Adipose tissue (tissue), 3 donors: Measurements from ENCODE around the gene DAB1. TPM values are rescaled to one million over a fixed set of nuclear protein-coding genes. Genes with fewer than 3 reads are reported as not detected.

Experiments used
- H3K27ac ChIP-seq: one replicate; pipeline ENCODE4 v1.5.1; 2013; ENCODE audit warnings: low read depth, low read length
- WGBS, 3 donors: extraction: QIAGEN DNeasy Blood & Tissue Kit; methylation state at CpG; one replicate each; pipeline ENCODE4 v1.1.7; 2013; 5-methylcytosine and 5-hydroxymethylcytosine counted together
- polyA plus RNA-seq, 3 donors: library from polyadenylated mRNA; stranded (reverse); fragments of 200-250 nt; gene quantifications; one replicate each; pipeline ENCODE4 v1.2.3, GENCODE V29; 2013
- donor health status: healthy with polysubstance abuse.
- donor health status: Bipolar disorder and iron deficiency.
- donor health status: healthy.

DAB1 gene
- polyA plus RNA-seq, 3 donors = 0.11 to 0.25 (median 0.15) TPM

- no peak overlapping the region for H3K27ac ChIP-seq
- 58 to 97% (median 93%) methylated on average over 1 of the region's 1 CpG for WGBS, 3 donors
Observed at GRCh38 chr1:57164584-57164983, 259.3 kb downstream of the DAB1 start.

GRCh38 chr1:57163789-57164188, 260.1 kb downstream of the DAB1 start:
- 43 to 92% (median 75%) methylated on average over 1 of the region's 1 CpG for WGBS, 3 donors
- H3K27ac ChIP-seq = no peak overlapping the region

DNA sequence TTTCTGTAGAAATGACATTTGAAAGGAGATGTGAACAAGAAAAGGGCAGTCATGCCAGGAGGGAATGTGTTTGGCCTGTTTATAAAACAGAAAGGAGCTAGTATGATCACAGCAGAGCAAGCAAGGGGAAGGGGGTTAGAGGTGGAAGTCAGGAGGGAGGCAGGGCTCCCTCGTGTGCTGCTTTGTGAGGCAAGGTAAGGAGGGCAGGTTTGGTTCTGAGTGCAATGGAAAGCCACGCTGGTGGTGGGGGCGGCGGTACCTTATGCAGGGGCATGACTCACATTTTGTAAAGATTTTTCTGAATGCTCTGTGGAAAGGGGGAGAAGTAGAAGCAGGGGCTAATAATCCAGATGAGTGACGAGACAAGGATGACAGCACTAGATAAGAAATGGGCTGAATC, 260.5 kb downstream of the DAB1 start:
- WGBS, 3 donors = 55 to 65% (median 61%) methylated on average over 5 of the region's 5 CpGs
- no peak overlapping the region for H3K27ac ChIP-seq

DNA sequence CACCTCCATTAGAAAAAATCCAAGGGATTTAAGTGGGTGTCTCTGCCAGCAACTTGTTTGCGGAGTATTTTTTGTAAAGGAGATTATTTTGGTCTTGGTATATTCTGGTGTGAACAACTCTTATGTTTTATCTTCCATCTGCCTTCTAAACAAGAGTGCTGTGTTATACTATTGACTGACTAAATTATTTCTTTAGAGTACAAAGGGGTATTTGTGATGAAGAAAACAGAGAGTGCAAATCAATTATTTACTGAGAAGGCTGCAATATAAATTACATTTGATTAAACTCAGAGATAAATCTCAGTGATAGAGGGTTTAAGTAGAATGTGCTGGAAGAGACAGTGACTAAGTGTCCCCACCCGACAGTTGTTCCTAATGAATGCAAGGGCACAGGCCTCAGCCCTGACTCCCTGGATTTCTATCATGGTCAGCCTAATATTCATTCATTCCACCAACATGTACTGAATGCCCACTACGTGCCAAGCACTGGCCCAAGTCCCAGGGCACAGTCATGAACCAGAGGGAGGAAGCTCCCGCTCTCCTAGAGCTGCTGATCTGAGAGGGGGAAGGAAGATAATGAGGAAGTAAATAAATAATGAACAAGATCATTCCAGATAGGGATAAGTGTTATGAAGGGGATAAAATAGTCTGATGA, 261.1 kb downstream of the DAB1 start:
- WGBS, 3 donors = 65 to 74% (median 70%) methylated on average over 4 of the region's 4 CpGs

DNA sequence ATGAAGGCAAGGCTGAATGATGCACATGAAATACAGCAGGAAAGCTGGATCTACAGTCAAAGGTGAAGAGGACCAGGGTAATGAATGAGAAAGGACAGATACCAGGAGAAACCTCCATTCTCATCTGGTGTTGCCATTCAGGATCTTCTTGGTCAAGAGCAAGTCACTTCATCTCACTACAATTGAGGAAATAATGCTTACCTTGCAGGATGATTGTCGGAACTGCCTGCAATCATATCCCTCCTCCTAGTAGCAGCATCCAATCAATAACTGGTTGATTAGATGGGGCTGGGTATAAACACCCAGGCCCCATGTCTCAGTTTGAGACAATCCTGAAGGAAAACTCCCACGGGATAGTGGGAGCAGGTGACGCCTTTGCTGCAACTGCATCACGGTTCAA, 263.3 kb downstream of the DAB1 start:
- WGBS, 3 donors = 88 to 92% (median 91%) methylated on average over 4 of the region's 4 CpGs

More for the DNA sequence above, 261.1 kb downstream of the DAB1 start:
- H3K27ac ChIP-seq = no peak overlapping the region

GRCh38 chr1:57158604-57158998, 265.3 kb downstream of the DAB1 start:
- 47 to 73% (median 70%) methylated on average over 1 of the region's 1 CpG for WGBS, 3 donors
- H3K27ac ChIP-seq = no peak overlapping the region

More for the DNA sequence above, 263.3 kb downstream of the DAB1 start:
- no peak overlapping the region for H3K27ac ChIP-seq

GRCh38 chr1:57157818-57158603, 265.8 kb downstream of the DAB1 start:
- WGBS, 3 donors = 61 to 73% (median 67%) methylated on average over 8 of the region's 8 CpGs
- H3K27ac ChIP-seq = no peak overlapping the region

- 52 to 65% (median 55%) methylated on average over 3 of the region's 3 CpGs for WGBS, 3 donors
Observed at GRCh38 chr1:57156907-57157306, 267.0 kb downstream of the DAB1 start.

DNA sequence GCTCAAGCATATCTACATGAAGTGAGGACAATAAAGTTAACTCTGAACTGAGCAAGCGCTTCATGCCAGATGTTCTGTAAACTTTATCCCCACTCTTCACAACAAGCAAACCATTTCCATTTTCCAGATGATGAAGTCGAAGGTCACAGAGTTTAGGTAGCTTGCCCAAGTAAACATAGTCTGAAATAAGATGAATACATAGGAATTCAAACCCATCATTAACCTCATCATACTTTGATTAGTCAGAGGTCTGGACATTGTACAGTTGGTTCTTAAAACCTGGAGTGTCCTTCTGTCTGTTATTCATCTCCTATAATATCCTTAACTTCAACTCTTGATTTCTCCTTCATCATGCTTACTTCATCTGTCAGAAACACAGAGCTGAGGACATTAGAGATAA, 277.8 kb downstream of the DAB1 start:
- WGBS, 3 donors = 81 to 92% (median 88%) methylated on average over 2 of the region's 2 CpGs
- no peak overlapping the region for H3K27ac ChIP-seq

More at GRCh38 chr1:57156907-57157306, 267.0 kb downstream of the DAB1 start:
- H3K27ac ChIP-seq = no peak overlapping the region

DNA sequence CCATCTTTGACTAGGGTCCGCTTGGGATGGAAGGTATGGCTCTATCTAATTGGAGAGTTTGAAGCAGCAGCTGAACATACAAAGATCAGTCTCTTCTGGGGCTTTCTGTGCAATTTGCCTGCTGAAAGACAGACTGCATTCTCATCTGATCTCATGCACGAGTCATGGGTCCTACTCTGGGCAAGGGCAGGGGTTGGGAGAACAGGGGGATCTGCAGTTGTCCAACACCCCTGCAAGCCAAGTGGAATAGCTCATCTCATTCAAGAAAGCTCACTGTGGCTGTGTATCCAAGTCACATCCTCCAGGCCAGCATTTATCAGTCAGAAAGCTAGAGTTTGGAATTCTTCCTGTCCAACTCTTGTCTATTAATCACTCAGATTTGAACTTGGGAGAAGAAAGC, 280.9 kb downstream of the DAB1 start:
- 77 to 80% (median 80%) methylated on average over 2 of the region's 2 CpGs for WGBS, 3 donors

GRCh38 chr1:57142169-57142568, 281.7 kb downstream of the DAB1 start:
- 80 to 88% (median 85%) methylated on average over 2 of the region's 2 CpGs for WGBS, 3 donors
- H3K27ac ChIP-seq = no peak overlapping the region

More for the DNA sequence above, 280.9 kb downstream of the DAB1 start:
- no peak overlapping the region for H3K27ac ChIP-seq

GRCh38 chr1:57138432-57139078, 285.3 kb downstream of the DAB1 start:
- 62 to 86% (median 79%) methylated on average over 2 of the region's 2 CpGs for WGBS, 3 donors
- H3K27ac ChIP-seq = no peak overlapping the region

- 66 to 79% (median 69%) methylated on average over 2 of the region's 2 CpGs for WGBS, 3 donors
- H3K27ac ChIP-seq = no peak overlapping the region
Observed at GRCh38 chr1:57137980-57138379, 285.9 kb downstream of the DAB1 start.

DNA sequence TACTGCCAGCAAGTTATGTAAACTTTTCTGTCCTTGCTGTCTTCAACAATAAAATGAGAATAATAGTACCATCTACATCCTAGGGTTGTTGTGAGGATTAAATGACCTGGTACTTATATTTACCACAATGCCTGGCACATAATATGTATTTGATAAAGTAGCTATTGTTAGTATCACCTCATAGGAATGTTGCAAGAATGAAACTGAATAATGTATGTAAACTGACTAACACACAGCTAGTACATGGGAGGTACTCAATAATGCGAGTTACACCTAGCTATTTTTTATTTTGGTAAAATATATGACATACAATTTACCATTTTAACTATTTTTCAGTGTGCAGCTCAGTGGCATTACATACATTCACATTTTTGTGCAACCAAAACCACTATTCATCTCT, 289.1 kb downstream of the DAB1 start:
- WGBS, 3 donors = 90 to 97% (median 91%) methylated on average over 1 of the region's 1 CpG
- no peak overlapping the region for H3K27ac ChIP-seq

- H3K27ac ChIP-seq = no peak overlapping the region
- 49 to 61% (median 56%) methylated on average over 1 of the region's 1 CpG for WGBS, 3 donors
Observed at GRCh38 chr1:57133686-57134085, 290.2 kb downstream of the DAB1 start.

DNA sequence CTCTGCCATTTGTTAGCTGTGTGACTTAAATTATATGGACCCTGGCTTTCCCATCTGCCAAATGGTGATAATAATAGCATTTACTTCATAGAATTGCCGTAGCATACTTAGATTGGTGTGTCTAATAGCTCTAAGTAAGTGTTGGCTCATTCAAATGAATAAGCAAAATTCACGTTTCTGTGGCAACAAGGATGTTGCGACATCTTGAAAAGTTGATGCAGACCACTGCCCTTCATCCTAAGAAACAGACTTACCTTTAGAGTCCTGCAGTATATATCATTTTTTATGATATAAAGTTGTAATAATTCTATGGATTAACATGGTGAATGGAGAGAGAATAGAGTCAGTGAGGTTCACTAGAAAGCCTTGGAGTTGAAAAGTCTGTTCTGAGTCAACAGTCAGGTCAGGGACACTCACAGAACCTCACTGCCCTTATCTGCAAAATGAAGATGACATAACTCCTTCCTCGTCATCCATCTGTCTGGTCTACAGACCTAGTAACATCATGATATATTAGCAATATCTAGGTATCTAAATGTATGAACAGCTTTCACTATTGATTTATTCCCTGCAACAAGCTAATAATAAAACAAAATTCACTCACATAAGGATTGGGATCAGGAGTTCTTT, 290.8 kb downstream of the DAB1 start:
- no peak overlapping the region for H3K27ac ChIP-seq
- WGBS, 3 donors = 67 to 78% (median 71%) methylated on average over 4 of the region's 4 CpGs

DNA sequence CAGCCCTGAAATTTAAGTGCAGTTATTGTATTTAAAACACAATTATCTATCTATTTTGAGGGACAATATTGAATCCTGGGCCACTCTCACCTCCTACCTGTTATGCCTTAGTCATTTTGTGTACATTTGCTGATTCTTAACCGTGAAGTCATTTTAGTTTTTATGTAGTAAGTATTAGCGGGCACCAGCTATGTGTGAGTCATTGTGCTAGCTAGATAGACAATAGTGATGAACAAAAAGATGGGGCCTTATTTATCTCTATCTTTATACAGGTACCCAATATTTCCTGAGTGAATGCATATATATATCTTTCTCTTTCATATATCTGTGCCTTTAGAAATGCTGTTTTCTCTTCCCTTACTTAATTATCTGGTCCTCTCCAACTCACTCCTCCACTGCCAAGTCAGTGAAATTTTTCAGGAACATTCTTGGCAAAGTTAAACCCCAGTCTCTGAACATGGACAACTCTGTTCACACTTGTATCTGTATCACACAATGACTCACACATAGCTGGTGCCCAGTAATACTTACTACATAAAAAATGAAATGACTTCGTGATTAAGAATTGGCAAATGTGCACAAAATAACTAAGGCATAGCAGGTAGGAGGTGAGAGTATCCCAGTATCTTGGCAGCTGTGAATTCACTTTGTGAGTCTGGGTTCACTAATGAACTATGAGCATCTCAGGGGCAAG, 292.0 kb downstream of the DAB1 start:
- H3K27ac ChIP-seq = no peak overlapping the region
- 70 to 75% (median 74%) methylated on average over 3 of the region's 3 CpGs for WGBS, 3 donors

- no peak overlapping the region for H3K27ac ChIP-seq
- 33 to 47% (median 34%) methylated on average over 1 of the region's 1 CpG for WGBS, 3 donors
Observed at GRCh38 chr1:57131257-57131656, 292.6 kb downstream of the DAB1 start.
